ENCODE results near the gene MS4A4E. TPM values are rescaled to one million over a fixed set of nuclear protein-coding genes. Genes with fewer than 3 reads are reported as not detected.

The MS4A4E gene
- total RNA-seq, 1 experiment from 2014 or later: not detected

GRCh38 chr11:60221692-60222091 is 21.2 kb downstream of the MS4A4E start (continued):
- TF ChIP-seq GRHL2 (CRISPR knock-in tag; IDR thresholded peaks at IDR 0.05; ENCODE audit: insufficient replicate concordance, severe bottlenecking): no peak
- TF ChIP-seq HMGA2 (CRISPR knock-in tag; IDR thresholded peaks at IDR 0.05): no peak

GRCh38 chr11:60221181-60221580 is 21.8 kb downstream of the MS4A4E start:
- DNase-seq (ENCODE audit: low spot score) (no peak), ATAC-seq (no peak)
- H3K4me3 Mint-ChIP-seq: no peak overlapping the region
- H3K27ac Mint-ChIP-seq: no peak overlapping the region
- H3K4me1 Mint-ChIP-seq: peaks cover 20% of the 10 kb centered on the region
- TF ChIP-seq OVOL2 (CRISPR knock-in tag; IDR thresholded peaks at IDR 0.05; ENCODE audit: borderline replicate concordance) (no peak), TEAD1 (CRISPR knock-in tag; IDR thresholded peaks at IDR 0.05) (no peak), AR (CRISPR knock-in tag; IDR thresholded peaks at IDR 0.05) (no peak), IRF1 (CRISPR knock-in tag; IDR thresholded peaks at IDR 0.05) (no peak), SMAD3 (CRISPR knock-in tag; IDR thresholded peaks at IDR 0.05; ENCODE audit: borderline replicate concordance) (no peak), USF2 (CRISPR knock-in tag; IDR thresholded peaks at IDR 0.05) (no peak), ZSCAN18 (CRISPR knock-in tag; IDR thresholded peaks at IDR 0.05) (no peak)
- H3K27me3 Mint-ChIP-seq (ENCODE audit: low read depth): no peaks in the 10 kb centered on the region
- ChIA-PET CTCF (no interaction called here), POLR2A (no interaction called here)
- H3K36me3 Mint-ChIP-seq: no peaks in the 10 kb centered on the region
- H3K9me3 Mint-ChIP-seq: peaks cover 29% of the 10 kb centered on the region

- TF ChIP-seq ATF3 (CRISPR knock-in tag; conservative IDR thresholded peaks at IDR 0.05): no peak
- no peak for TF ChIP-seq GRHL2 (CRISPR knock-in tag; IDR thresholded peaks at IDR 0.05; ENCODE audit: insufficient replicate concordance, severe bottlenecking)
- no peak for TF ChIP-seq ZNF219 (CRISPR knock-in tag; IDR thresholded peaks at IDR 0.05; ENCODE audit: borderline replicate concordance)
- no peak for TF ChIP-seq RORB (CRISPR knock-in tag; IDR thresholded peaks at IDR 0.05)
- TF ChIP-seq HMGA2 (CRISPR knock-in tag; IDR thresholded peaks at IDR 0.05): no peak
- no peak for TF ChIP-seq NFYB (CRISPR knock-in tag; conservative IDR thresholded peaks at IDR 0.05; ENCODE audit: low read depth)
- TF ChIP-seq RELA (CRISPR knock-in tag; IDR thresholded peaks at IDR 0.05; ENCODE audit: borderline replicate concordance): no peak
- TF ChIP-seq USF1 (CRISPR knock-in tag; IDR thresholded peaks at IDR 0.05): no peak
- Mint-ChIP-seq H3K36me3 (no peaks in the 10 kb centered on the region), H3K4me1 (peaks cover 26% of the 10 kb centered on the region), H3K27me3 (ENCODE audit: low read depth) (no peaks in the 10 kb centered on the region), H3K27ac (no peak overlapping the region), H3K9me3 (peaks cover 12% of the 10 kb centered on the region), H3K4me3 (no peak overlapping the region)
- no peak for ATAC-seq
- POLR2A ChIA-PET: no interaction called here
- DNase-seq (ENCODE audit: low spot score): no peak
- CTCF ChIA-PET: no interaction called here
Measured at GRCh38 chr11:60214386-60214785, 28.6 kb downstream of the MS4A4E start.
